ENCODE data around the gene FBXO48. TPM values are rescaled to one million over a fixed set of nuclear protein-coding genes. Genes with fewer than 3 reads are reported as not detected.
A peak's percentile ranks its signal among the peaks of the same experiment; 100 is the strongest.
"Not testable (repeated sequence)": the region's sequence is repeated elsewhere in the genome, so short reads cannot be mapped to it uniquely, and the experiment has no call there.

Gene FBXO48
- total RNA-seq, 1 experiment from 2014 or later = 0.67 TPM

DNA sequence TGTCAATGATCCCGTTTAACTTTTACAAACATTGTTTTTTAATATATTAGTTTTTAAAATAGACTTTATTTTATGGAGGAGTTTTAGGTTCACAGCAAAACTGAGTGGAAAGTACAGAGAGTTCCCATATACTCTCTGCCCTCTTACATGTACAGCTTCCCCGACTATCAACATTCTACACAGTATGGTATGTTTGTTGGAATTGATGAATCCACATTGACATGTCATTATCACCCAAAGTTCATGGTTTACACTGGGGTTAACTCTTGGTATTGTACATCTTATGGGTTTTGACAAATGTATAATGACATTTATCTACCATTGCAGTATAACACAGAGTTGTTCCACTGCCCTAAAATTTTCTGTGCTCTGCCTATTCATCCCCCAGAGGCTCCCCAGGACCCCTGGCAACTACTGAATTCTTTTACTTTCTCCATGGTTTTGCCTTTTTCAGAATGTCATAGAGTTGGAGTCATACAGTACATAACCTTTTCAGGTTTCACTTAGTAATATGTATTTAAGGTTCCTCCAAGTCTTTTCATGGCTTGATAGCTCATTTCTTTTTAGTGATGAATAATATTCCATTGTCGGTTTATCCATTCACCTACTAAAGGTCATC lies 5.8 kb upstream of the FBXO48 start:
- DNase-seq (ENCODE audit: low spot score) = no peak

DNA sequence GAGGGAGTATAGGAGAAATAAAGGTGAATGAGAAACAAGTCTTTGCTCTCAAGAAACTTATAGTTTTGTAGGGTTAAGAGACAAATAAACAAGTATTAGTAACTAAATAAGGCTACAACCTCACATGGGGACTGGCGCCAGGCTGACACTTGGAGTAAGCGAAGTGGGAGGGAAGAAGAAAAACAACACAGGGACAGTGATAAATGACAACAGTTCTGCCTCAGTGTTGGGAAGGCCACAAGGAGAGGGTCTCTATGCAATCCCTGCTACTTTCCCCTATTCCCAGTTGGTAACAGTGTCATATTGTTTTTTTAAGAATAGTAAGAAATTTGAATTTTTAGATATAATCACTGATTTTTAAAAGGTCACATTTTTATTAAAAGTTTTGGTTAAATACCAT lies 4.3 kb upstream of the FBXO48 start:
- no peak for DNase-seq (ENCODE audit: low spot score)

GRCh38 chr2:68469935-68470334 lies 2.8 kb upstream of the FBXO48 start:
- no peak for DNase-seq (ENCODE audit: low spot score)

- DNase-seq (ENCODE audit: low spot score) = no peak
These were observed 1.7 kb upstream of the FBXO48 start for GRCh38 chr2:68468801-68469200.

GRCh38 chr2:68466778-68467076 lies 367 bp downstream of the FBXO48 start:
- DNase-seq (ENCODE audit: low spot score) = no peak

- DNase-seq (ENCODE audit: low spot score) = peak; percentile 50
These were observed 725 bp downstream of the FBXO48 start for GRCh38 chr2:68466361-68466777.

- DNase-seq (ENCODE audit: low spot score) = no peak
These were observed 1.8 kb downstream of the FBXO48 start for GRCh38 chr2:68465081-68465916.

DNA sequence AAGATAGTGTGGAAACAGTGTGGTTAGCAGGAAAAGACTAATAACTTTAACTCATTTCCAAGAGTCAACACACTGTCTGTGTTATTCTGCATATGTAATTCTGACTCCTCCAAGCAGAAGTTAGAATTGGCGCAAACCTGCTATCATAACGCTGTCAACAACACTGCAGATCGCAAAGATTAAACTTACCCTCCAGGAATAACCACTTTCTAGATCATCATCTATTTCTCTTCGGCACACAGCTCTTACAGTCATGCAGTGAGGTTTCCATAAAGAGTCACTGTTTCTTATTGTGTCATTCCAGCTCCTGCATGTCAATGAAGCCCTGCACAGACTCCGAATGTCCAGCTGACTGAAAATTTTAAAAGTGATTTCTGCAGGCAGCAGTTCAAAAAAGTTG lies 2.4 kb downstream of the FBXO48 start:
- no peak for DNase-seq (ENCODE audit: low spot score)

GRCh38 chr2:68463287-68463877 lies 3.7 kb downstream of the FBXO48 start:
- peak; percentile 60 for DNase-seq (ENCODE audit: low spot score)

DNA sequence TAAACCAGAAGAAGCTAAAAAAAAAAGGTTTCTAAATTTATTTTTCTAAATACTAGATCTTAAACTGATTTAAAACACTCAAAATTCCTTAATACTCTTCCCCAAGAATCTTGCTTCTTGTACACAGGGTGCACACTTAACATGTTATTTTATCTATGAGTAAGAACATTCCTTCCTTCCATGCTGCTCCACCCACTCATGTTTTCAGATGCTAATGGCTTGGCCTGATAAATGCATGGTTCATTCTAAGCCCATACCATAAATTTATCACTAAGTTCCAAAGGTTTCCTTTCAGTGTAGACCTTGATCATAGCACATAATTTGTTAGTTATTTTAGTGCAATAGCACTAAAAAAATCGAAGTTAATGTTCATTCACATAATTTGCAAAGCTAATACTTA lies 8.1 kb downstream of the FBXO48 start:
- DNase-seq (ENCODE audit: low spot score) = no peak

- no peak for DNase-seq (ENCODE audit: low spot score)
These were observed 10.9 kb downstream of the FBXO48 start for GRCh38 chr2:68456198-68456597.

- no peak for DNase-seq (ENCODE audit: low spot score)
These were observed 12.4 kb downstream of the FBXO48 start for GRCh38 chr2:68454719-68455118.

DNA sequence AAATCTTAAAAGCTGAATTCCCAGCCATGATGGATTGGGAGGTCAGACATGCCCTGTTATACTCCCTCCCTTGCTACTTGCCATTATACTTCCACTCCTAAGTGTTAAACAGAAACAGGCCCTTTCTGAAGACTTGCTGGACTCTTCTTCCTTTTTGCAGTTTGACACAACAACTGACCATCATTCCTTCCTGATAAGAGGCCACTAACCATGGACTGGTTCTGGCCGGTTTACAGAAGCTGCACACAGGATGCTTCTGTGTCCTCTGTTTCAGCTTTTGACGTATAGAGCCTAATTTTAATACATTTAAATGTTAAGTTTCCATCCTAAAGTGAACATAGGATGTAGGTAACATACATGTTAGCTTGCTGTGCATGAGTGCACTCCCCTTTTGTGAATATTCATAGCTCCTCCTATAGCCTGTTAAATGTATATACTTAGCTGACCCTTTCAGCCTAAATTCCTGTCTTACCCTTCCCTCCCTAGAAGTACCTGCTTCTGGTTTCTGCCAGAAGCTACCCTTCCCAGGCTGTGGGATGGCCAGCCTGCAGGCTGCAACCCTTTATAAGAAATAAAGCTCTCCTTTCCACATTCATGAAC lies 13.2 kb downstream of the FBXO48 start:
- DNase-seq (ENCODE audit: low spot score) = no peak

DNA sequence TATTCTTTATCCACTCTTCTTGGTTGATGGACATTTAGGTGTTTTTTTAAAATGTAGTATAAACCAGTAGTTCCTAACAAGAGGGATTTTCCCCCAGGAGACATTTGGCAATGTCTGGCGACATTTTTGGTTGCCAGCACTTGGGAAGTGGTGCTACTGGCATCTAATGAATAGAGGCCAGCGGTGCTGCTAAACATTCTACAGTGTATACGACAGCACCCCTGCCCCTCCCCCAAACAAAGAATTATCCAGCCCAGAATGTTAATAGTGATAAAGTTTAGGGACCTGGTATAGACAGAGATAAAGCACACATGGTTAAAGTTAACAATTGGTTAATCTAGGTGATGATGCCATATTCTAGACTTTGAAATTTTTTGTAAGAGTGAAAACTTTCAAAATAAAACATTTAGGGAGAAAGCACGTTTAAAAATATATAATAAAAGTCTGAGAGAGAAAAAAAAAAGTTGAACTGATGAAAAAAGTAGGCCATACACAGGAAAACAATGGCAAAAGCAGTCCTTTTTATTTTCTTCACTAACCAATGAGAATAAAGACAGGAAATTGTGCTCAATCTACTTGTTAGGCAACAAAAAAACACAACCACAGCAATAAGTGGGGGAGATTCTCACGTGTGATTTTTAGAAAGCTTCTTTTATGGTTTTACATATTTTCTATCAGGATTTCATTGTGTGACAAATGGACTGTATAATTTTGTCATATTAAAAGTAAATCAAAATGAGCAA lies 14.8 kb downstream of the FBXO48 start:
- no peak for DNase-seq (ENCODE audit: low spot score)

DNA sequence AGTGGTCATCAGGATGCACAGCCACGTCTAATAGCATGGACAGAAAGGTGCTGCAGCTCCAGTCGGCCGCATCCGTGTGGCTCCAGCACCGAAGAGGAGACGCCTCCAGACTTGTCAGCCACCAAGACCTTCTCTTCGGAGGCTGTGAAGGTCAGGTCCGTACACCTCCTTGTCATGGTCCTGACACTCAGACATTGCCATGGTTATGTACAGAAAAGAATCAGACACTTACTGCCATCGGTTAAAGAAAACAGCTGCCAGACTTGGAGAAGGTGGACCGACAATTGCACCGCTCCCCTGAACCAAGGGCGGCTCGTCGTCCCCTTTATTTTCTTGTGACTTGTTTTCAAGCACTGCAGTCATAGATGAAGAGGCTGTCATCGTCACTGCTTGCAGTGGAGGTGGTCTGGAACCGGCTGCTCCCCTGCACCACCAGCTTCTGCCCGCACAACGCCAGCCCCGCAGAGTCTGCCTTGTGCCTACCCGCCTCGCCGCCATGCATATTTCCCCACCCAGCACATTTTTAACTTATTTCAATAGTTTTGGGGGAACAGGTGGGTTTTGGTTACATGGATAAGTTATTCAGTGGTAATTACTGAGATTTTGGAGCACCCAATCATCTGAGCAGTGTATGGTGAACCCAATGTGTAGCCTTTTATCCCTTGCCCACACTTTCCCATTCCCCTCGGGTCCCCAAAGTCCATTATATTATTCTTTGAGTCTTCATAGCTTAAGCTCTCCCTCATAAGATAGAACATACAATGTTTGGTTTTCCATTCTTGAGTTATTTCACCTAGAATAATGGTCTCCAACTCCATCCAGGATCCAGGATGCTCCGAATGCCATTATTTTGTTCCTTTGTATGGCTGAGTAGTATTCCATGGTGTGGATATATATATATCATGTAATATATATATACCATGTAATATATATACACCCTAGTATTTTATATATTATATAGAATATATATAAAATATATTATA lies 18.1 kb downstream of the FBXO48 start:
- no peak for DNase-seq (ENCODE audit: low spot score)

DNA sequence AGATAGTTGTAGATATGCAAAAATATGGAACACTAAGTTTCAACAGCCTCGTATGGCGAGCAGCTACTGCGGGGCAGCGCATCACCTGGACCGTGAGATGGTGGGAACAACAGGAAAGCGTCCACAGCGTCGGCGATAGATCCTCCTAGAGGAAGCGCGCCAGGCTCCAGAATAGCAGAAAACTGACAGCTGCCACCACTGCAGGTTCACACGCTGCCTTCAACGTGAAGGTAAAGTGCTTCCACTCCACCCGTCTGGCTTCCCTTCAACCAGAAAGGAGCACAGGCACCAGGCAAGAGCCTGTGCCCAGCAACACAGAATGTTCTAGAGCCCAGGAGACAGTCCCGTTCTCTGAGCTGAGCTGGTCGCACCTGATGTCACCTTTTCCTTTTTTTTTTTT lies 20.0 kb downstream of the FBXO48 start:
- no peak for DNase-seq (ENCODE audit: low spot score)

GRCh38 chr2:68446425-68446824 lies 20.7 kb downstream of the FBXO48 start:
- DNase-seq (ENCODE audit: low spot score) = not testable (repeated sequence)

DNA sequence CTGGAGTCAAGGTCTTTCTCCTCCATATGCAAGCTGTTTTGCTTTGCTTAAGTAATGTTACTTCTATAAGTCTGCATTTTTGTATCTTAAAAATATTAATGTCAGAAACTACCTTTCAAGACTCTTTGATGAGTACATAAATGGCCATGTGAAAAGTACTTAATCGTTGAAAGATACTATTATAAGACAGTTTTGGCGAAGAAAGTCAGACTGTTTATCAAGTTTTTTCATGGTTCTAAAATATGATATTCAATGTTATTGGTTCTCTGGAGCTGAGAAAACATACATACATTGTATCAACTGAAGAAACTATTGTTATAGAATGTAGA lies 25.1 kb downstream of the FBXO48 start:
- no peak for DNase-seq (ENCODE audit: low spot score)

DNA sequence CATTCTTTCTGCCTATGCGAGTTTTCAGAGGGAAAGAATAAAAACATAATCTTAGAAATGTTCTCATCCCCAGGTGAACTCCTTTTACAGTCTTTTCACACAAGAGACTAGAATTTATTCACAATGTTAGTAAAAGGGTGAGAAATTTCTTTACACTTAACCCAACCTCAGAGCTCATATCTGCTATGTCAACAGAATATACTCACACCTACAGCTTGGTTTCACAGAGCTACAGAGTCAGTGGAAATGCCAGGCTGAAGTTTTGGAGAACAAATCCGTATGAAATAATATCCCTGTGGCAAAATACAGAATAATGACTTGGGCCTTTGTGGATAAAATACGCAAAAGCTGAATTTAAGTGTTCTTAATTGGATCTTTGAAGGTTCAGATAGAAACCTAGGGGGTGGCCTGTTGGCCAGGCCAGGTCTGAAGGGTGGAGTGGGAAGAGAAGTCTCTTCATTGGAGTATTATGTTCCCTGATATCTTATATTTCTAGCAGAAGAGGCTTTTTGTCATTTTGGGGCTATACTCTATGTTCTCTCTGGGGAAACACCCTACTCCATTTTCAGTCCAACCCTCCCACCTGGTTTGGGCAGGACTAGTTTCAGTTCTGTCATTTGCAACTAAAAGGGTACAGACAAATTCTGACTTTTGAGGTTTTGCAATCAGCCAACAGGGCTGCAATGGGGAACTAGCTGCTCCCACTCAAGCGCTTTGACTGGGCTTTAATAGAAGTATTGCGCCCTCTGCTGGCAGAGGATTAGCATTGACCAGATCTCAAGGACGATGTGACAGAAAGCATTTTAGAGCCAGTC lies 25.7 kb downstream of the FBXO48 start:
- peak; percentile 84 for DNase-seq (ENCODE audit: low spot score)

Measured in A172 (cell line).